Midbrain (tissue), 1 donor: ENCODE measurements around the gene TTC38.

ENCODE experiments used
- DNase-seq: peaks from one replicate; lab custom pipeline; 2025; lab: John Stamatoyannopoulos, UW

The TTC38 gene

DNA sequence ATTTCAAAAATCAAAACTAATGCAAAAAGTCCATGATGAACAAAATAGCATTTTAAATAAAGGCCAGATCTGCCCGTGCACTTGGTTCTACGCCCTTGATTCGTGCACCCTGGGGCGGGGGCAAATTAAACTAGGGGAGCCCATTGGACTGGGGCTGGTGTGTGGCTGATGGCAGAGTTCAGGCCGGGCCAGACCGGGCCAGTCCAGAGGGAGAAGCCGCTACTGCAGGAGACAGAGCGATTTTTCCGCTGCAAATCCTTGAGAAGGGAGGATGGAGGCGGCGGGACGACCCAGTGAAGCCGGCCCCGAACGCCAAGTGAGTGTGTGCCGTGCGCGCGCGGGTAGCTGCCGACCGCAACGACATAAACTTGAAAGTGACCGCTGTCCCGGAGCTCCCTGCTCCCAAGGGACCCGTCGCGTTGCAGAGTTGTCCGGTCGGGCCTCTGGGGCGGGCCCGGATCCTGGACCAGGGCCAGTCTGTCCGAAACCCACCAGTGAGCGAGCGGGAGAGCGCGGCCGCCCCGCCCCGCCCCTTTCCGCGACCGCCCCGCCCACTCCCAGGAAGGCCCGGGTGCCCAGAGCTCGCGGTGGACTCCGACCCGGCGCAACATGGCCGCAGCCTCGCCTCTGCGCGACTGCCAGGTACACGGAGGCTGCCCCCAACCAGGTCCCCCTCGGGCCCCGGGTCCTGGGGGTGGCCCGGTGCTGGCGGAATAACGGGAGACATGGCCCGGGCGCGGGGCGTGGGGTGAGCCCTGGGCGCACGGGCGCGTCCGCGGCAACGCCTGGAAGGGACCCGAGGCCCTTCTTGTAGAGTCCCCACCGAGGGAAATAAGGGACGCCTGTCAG is at the start of gene TTC38:
TSS of gene TTC38 (plus strand) at position 578 of the 849 bp plus-strand sequence. CDS start at position 610, 32 bp downstream.
- DNase-seq = peak; percentile 85

DNA sequence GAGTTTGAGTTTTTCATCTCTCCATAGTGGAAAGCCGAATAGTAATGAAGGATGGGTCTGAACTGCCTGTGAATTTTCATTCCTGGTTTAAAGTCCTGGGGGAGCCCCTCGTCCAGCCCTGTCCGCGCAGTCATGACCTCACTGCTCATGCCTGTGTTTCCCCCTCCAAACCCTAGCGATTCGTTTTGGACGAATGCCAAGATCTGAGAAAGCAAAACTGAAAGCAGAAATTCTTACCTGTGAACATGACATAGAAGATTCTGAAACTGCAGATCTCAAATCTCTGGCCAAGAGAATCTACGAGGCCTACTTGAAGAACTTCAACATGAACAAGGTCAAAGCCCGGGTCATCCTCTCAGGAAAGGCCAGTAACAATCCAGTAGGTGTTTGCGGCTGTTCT is 48.2 kb upstream of the TTC38 start:
- DNase-seq = no peak

DNA sequence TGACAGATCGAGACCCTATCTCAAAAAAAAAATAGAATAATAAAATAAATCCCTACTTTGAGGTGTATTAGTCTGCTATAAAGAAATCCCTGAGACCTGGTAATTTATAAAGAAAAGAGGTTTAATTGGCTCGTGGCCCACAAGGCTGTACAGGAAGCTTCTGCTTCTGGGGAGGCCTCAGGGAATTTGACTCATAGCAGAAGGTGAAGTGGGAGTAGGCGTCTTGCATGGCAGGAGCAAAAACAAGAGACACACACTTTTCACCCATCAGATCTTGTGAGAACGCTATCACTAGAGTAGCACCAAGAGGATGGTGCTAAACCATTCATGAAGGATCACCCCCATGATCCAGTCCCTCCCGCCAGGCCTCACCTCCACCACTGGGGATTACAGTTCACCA is 46.9 kb upstream of the TTC38 start:
- DNase-seq = no peak

DNA sequence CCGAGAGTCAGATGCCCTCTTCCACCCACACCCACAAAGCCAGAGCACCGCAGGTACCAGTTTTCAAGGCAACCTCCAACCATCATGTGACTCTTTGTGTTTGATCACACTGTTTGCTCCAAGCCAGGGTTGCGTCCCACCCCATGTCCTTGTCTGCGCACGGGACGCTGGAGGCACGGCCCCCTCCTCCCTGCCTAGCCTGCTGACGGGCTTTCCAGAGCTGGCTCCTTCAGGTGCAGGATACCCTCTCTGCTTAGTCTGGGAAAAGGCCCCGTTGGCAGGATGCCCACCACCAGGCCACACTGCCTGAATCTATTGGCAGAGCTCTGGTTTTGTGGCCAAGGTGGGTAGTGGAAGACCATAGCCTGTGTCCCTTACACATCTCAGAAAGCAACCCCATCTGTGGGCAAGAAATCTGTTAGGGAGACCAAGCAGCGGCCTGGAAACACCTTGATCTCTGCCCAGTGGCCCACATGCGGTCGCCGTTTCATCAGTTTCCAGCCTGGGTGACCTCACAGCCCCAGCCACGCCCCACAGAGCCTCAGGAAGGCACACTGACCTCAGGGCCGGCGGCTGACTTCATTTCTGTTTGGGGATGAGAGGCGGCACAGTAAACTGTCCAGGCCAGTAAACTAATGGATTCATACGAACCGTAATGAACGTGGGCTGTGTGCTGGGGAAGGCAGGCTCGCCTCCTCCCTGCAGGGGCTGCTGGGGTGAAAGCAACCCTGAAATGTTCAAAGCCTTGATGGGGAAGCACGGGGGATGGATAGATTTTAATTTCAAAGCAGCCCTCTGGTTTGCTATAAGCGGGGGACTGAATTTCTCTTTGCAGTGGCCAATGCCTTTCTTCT is 43.5 kb upstream of the TTC38 start:
- DNase-seq = no peak

DNA sequence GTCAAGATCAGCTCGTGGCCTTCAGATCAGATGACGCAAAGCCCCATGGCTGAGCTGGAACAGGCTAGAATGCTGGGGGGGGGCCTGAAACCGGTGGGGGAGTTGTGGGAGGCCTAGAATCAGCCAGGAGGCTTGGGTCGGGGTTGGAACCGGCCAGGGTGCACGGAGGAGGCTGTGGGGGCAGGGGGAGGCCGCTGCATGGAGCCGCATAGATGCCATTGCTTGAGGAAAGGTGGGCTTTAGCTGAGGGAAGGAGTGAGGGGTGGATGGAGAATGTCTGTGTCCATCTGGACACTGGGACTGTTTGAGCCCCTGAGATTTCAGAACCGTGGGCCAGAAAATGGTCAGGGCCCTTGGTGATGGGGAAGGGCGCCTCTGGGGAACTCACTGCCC is 42.9 kb upstream of the TTC38 start:
- DNase-seq = no peak

DNA sequence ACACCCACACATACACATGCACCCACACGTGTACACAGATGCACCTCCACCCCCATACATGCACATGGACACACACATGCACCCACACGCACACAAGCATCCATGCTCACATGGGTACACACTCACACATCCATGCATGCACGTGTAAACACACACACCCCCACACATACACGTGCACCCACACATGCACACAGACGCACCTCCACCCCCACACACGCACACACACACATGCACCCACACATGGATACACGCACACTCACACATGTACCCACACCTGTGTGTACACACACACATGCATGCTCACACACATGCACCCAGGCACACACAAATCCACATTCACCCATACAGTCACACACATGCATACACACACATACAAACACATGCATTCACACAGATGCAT is 42.2 kb upstream of the TTC38 start:
- DNase-seq = no peak

- no peak for DNase-seq
These were observed 41.2 kb upstream of the TTC38 start for GRCh38 chr22:46226577-46226976.

GRCh38 chr22:46229701-46230100 is 38.1 kb upstream of the TTC38 start:
- no peak for DNase-seq

- no peak for DNase-seq
These were observed 37.4 kb upstream of the TTC38 start for GRCh38 chr22:46230262-46230901.

GRCh38 chr22:46233231-46233630 is 34.6 kb upstream of the TTC38 start:
- DNase-seq = peak; percentile 57

- DNase-seq = no peak
These were observed 32.8 kb upstream of the TTC38 start for GRCh38 chr22:46234969-46235368.

DNA sequence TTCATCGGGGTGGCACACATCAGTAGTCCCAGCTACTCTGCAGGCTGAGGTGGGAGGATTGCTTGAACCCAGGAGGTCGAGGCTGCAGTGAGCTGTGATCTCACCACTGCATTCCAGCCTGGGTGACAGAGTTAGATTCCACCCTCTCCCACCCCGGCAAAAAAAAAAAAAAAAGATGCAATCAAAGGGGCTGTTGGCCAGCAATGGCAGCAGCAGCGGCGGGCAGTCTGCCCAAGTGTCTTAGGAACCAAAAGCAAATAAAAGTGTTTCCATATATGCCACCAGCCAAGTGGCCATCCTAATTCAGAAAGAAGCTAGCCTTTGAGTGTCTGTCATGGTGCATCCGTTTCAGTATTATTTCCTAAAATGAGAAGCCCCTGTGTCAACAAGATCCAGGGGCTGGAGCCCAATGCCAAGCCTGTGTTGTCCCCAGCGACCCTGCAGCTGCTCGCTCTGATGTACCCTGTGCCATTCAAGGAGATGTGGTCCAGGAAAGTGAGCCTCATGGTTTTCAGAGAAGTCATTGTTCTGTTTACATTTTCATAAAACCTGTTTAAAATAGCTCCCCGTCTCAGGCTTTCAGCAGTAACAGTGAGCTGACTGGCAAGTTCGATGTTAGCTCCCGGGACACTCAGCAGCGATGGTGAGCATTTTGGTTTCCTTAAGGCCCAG is 30.2 kb upstream of the TTC38 start:
- DNase-seq = no peak

- DNase-seq = no peak
These were observed 29.3 kb upstream of the TTC38 start for GRCh38 chr22:46238541-46238940.

- DNase-seq = no peak
These were observed 28.4 kb upstream of the TTC38 start for GRCh38 chr22:46239261-46240048.

DNA sequence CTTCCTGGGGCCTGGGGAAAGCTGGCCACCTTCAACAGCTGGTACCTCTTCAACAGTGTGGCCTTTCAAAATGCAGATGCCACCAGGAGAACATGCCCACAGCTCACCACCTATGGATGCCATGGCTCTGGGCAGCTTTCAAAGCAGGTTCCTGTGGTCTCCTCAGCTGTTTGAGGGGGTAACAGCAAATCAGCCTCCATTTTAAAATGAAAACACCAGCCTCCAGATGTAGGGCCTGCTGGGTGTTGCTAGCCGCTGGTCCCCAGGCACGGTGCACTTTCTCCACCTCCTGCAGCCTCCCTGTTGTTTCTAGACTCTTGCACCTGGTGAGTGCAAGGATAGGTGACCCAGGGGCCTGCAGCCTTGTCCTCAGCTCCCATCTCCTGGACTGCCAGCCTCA is 27.7 kb upstream of the TTC38 start:
- no peak for DNase-seq

GRCh38 chr22:46240506-46240905 is 27.3 kb upstream of the TTC38 start:
- no peak for DNase-seq

GRCh38 chr22:46240907-46241306 is 26.9 kb upstream of the TTC38 start:
- DNase-seq = no peak

GRCh38 chr22:46241396-46242007 is 26.3 kb upstream of the TTC38 start:
- no peak for DNase-seq

DNA sequence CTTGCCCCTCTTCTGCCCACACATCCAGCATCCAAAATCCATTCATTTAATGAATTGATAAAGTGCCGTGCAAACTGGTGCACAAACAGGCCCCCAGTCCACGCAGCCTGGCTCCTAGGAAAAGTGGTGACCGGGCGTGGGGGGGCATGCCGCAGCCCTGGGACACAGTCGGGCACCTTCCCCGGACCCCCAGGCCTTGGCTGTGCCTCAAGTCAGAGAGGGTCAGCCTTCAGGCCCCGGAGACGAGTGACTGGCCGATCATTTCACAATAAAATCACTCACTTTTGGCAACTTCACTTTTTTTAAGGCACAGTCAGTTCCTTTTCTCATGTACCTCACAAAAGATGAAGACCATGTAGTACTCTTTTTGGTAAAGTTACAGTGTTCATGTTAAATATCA is 25.7 kb upstream of the TTC38 start:
- peak; percentile 19 for DNase-seq

DNA sequence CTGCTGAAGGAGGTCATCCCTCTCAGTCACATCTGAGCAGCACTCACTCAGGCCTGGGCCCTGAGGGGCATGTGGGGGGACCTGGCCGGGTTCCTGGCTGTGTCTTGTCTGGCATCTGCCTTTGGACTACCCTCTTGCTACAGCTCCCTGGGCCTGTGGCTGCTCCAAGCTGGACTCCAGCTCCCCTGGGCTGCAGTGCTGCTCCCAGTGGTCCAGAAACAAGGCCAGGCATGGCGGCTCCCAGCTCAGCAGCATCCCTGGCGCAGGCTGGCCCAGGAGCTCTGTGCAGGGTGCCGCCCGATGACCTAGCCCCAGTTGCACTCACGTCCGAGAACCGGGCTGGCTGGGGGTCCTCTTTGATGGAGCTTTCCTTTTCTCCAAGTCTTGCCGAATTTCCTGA is 23.0 kb upstream of the TTC38 start:
- DNase-seq = no peak

GRCh38 chr22:46245511-46245910 is 22.3 kb upstream of the TTC38 start:
- DNase-seq = peak; percentile 31
